SKM-1 (cell line): Measurements from ENCODE around the gene CDC42SE2.
"Not testable (repeated sequence)": the region's sequence is repeated elsewhere in the genome, so short reads cannot be mapped to it uniquely, and the experiment has no call there.

ENCODE experiments used
- DNase-seq: peaks from one replicate; lab custom pipeline; 2025; ENCODE audit not compliant: unreplicated experiment; lab: John Stamatoyannopoulos, UW

CDC42SE2 gene

GRCh38 chr5:131386779-131387178 lies 122.9 kb downstream of the CDC42SE2 start:
- no peak for DNase-seq

DNA sequence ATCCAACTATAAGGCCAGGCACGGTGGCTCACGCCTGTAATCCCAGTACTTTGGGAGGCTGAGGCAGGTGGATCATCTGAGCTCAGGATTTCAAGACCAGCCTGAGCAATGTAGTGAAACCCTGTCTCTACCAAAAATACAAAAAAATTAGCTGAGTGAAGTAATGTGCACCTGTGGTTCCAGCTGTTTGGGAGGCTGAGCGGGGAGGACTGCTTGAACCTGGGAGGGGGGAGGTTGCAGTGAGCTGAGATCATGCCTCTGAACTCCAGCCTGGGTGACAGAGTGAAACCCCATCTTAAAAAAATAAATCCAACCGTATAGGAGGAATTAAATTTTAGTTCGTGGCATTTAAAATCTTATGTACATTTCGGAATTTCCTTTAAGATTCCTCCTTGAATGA lies 123.4 kb downstream of the CDC42SE2 start:
- DNase-seq, result no peak

GRCh38 chr5:131389096-131389868 lies 125.4 kb downstream of the CDC42SE2 start:
- no peak for DNase-seq

- no peak for DNase-seq
Measured at GRCh38 chr5:131389869-131390265, 126.0 kb downstream of the CDC42SE2 start.

DNA sequence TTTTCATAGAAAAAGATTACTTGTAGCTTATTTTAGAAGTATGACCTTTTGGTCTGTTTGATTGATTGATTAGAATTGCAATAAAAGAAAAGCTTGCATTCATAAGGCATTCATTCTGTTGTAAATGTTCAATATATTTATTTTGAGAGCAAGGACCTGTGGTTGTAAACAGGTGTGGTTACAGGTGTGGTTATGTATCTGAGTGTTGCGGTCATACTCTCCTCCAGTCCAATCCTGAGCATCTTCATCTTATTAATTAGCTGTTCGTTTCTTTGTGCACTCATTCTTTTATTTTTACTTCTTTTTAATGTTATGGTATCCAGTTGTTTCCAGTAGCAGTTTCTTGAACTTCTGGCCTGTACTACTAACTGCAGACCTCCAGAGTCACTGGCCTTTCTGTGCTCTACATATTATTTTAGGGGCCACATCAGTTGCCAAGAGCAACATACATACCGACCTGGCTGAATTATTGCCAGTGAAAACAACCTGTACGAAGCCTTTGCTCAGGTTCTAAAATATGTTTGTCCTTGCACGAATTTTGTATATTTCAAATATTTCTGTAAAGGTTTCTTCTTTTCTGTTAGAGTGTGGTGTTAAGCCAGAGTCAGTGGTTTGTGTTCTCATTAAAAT lies 128.7 kb downstream of the CDC42SE2 start:
- DNase-seq, result no peak

- DNase-seq, result no peak
Measured at GRCh38 chr5:131393498-131393968, 129.7 kb downstream of the CDC42SE2 start.

DNA sequence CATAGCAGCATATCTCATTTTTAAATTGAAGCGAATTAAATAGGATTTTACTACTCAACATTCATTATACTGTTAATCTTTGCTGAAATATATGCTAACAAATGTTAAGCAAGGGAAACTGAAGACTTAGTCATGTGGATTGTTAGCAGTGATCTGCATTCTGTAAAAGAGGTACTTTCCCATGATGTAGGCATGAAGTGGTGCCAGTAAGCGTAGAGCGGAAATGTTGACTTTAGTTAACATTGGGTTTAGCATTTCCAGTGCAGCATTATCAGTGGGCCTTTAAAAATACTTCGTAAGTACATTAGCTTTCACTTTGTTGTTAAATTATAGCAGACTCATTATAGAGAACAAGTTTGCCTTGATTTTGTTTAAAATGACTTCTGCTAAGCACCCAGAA lies 130.3 kb downstream of the CDC42SE2 start:
- no peak for DNase-seq

DNA sequence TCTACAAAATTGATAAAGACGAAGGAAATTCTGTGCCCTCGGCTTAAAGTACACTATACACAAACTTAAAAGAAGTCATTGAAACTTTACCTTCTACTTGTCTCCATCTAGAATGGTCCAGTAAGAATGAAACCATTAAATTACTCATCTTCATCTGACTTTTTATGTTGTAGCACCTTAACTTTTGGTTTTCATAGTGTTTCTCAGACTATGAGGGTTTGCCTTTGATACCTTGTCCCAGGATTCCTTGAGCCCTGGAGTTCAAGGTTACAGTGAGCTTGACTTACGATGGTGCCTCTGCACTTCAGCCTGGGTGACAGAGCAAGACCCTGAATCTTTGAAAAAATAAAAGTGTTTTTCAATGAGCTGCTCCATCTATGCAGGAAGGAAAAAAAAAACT lies 132.2 kb downstream of the CDC42SE2 start:
- no peak for DNase-seq

DNA sequence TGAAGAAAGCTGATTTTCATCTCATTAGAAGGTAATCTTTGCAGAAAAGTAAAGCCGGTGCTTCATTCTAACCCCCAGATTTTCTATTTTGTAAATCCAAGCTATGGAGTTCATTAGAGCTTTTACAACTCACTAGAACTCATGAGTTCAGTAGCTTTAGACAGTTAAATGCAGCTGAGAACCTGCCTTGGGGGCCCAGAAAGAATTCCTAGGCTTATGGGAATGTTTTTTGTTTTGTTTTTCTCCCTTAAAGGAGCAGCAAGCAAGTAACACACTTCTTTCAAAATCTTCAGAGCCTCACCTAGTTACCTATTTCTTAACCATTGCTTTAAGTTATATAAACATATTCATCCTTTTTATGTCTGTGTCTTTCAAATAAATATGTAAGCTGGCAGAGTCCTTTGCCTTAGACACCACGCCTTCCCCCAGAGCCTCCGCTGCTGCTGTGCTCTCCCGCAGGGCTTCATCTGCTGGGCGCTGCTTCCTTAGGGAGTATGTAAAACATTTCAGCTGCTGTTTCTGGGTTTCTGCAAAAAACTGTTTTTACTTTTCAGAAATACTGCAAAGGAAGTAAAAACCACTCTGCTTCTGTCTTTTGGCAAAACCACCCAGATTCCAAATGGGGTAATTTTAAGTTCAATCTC lies 132.9 kb downstream of the CDC42SE2 start:
- DNase-seq, result no peak

- DNase-seq, result not testable (repeated sequence)
Measured at GRCh38 chr5:131399007-131399406, 135.2 kb downstream of the CDC42SE2 start.

- no peak for DNase-seq
Measured at GRCh38 chr5:131400585-131400984, 136.7 kb downstream of the CDC42SE2 start.

DNA sequence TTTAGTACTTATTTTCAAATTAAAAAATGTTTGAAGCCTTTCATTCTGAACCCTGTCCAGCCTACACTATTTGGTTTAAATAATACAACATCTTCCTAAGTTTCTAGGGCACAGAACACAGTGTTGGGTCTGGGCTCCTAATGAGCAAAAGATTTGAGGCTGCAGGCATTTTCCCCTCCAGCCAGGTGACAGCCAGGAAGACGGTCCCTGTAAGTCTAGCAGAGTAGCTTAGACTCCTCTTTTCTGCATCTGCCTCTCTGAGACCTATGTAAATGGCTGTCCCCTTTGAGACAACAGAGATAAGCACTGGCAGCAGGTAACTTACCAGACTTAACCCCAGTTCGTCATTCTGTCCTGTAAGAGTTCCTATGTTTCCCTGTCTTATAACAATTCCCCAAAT lies 141.8 kb downstream of the CDC42SE2 start:
- DNase-seq, result no peak

DNA sequence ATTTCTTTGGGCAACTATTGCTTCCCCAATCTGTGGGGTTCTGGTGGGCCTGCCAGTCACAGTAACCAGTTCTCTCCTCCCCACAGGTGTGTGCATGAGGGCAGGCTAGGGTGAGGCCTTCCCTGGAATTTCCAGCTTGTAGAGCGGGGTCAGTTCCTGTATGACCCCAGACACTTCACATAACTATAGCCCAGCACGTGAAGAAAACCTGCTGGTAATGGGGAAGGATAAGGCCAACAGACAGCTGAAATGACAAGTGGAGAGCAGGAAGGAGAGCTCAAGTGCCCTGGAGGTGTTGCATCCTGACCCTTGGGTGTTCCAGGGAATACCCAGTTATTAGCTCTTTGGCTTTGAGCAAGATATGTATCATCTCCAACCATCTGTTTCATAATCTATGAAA lies 142.2 kb downstream of the CDC42SE2 start:
- DNase-seq, result no peak

DNA sequence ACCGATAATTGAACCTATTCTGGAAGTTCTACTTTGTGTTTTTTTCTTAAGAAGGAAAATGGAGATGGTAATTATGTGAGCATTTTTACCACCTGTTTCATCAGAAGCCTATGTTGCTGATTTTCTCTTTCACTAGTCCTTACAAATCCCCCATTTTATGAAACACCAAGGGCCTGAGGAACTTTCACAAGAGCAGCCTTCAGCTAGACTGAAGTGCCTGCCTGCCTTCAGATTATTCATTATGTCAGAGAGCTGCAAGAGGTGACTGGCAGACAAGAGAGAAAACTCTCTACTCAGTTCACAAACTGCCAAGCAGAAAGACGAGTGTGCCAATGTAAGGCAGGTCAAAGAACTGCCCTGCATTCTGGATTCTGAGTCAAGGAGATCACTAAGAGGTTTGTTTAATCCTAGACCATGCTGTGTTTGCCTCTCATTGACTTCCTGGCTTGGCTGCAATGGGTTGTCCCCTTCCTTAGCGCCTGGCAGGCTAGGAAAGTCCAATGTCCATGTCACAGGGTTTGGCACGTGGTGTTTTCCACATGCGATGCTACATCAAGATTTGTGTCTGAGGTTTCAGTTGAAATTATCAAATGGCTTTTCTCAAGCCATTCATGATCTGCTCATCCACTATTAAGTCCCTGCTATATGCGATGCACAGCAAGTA lies 143.3 kb downstream of the CDC42SE2 start:
- no peak for DNase-seq

DNA sequence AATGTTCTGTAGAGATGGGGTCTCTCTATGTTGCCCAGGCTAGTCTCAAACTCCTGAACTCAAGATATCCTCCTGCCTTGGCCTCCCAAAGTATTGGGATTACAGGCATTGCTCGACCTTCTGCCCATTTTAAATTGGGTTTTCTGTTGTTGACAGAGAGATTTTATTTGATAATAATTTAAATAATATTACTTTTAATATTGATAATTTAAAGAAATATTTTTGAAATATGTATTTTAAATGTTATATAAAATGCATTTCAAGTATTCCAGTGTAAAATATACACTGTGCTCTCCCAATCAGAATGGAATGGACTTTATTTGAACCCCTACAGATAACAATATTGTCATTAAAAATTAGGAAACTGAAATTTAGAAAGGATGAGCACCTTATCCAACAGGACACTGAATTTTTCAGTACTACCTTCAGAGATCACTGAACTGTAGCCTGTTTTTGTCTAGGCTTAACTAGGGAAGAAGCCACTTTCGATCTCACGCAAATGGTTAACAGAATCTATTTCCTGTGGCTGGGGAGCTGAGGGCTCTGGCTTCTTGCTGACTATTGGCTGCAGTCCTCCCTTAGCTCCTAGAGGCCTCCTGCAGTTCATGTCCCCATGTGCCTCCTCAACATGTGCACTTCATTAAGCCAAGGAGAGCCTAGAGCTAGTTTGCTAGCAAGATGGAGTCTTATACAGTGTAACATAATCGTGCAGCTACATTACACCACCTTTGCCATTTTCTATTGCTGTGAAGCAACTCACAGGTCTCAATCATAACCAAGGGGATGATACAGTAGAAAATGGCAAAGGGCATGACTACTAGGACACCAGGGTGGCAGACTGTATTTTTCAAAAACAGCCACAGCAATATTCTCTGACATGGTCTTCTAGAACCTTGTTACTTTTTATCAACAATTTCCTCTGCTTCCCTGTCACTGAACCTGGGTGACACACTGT lies 150.0 kb downstream of the CDC42SE2 start:
- no peak for DNase-seq

GRCh38 chr5:131416729-131417128 lies 152.9 kb downstream of the CDC42SE2 start:
- no peak for DNase-seq

DNA sequence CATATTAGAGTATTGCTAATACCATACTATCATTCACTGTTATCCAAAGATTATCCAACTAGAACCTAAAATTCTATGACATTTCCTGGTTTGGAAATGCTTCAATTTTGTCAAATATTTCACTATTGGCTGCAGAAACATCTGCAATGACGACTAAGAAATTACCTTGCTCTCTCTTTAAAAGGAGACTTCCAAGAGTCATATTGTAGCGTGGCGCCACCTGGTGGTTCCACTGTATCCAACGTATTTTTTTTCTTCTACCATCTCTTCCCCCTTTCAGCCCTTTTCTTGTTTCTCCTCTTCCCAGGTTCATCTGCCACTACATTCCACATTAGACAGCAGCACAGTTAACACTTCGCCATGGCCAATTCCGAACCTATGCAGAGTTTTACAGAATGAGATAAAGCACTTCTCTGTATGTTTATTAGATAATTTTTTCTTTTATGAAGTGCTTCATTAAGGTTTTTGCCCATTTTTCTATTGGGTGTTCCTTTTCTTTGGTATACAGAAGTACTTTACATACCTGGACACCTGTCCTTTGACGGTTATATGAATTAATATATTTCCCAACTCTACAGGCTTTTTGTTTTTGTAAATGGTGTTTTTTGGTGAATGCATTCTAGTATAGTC lies 153.5 kb downstream of the CDC42SE2 start:
- DNase-seq, result peak; percentile 71

GRCh38 chr5:131418846-131419245 lies 155.0 kb downstream of the CDC42SE2 start:
- no peak for DNase-seq

GRCh38 chr5:131419877-131420276 lies 156.0 kb downstream of the CDC42SE2 start:
- no peak for DNase-seq

GRCh38 chr5:131423056-131423455 lies 159.2 kb downstream of the CDC42SE2 start:
- no peak for DNase-seq
